Thoracic aorta (tissue), 2 donors: ENCODE measurements around the gene ABHD2. TPM values are rescaled to one million over a fixed set of nuclear protein-coding genes. Genes with fewer than 3 reads are reported as not detected.

Source experiments
- ATAC-seq: fragments of 150-250 bp; one replicate; pipeline ENCODE4 v1.8.0; 2017; ENCODE audit warnings: low read depth; ENCODE audit not compliant: insufficient number of reproducible peaks, low FRiP score
- DNase-seq: peaks from one replicate; pipeline ENCODE4 v3.0.0-alpha.2; 2020; ENCODE audit warnings: low spot score
- H3K27ac ChIP-seq, 2 donors: fragments of 200-600 bp; sonication (generic); 1 replicate in 1 of 2; 2 replicates in 1 of 2; pipeline ENCODE4 v1.5.1; 2016; ENCODE audit warnings: mild to moderate bottlenecking in 2 of 2, moderate library complexity in 2 of 2
- H3K27me3 ChIP-seq: fragments of 200-600 bp; sonication (generic); replicated peaks from 2 replicates; pipeline ENCODE4 v1.6.0; 2016; ENCODE audit warnings: mild to moderate bottlenecking; ENCODE audit not compliant: insufficient read depth
- H3K36me3 ChIP-seq: fragments of 200-600 bp; sonication (generic); one replicate; pipeline ENCODE4 v1.5.1; 2016
- H3K4me1 ChIP-seq, 2 donors: fragments of 200-600 bp; sonication (generic); 1 replicate in 1 of 2; 2 replicates in 1 of 2; pipeline versions ENCODE4 v1.5.1 to v1.6.0; 2016; ENCODE audit warnings: low read depth in 2 of 2, mild to moderate bottlenecking in 1 of 2; ENCODE audit not compliant: control insufficient read depth in 1 of 2
- H3K4me3 ChIP-seq: fragments of 200-600 bp; sonication (generic); 2 replicates; pipeline ENCODE4 v1.5.1; 2016; ENCODE audit warnings: mild to moderate bottlenecking
- H3K9me3 ChIP-seq: fragments of 200-600 bp; sonication (generic); 2 replicates; pipeline ENCODE4 v1.5.1; 2016
- total RNA-seq, 2 donors: library from RNA; depleted of rRNA; stranded (reverse); fragments of >200 nt; gene quantifications; one replicate each; pipeline versions ENCODE4 v1.1.0 to v1.2.3, GENCODE V29; 2016
- TF ChIP-seq, protein P1 (sequence below): fragments of 200-600 bp; sonication (generic); IDR thresholded peaks from one replicate; pipeline ENCODE4 v1.5.1; 2019; ENCODE audit warnings: antibody characterized with exemption

Gene ABHD2
- total RNA-seq, 2 donors from 2014 or later, result 177 to 283 TPM

DNA sequence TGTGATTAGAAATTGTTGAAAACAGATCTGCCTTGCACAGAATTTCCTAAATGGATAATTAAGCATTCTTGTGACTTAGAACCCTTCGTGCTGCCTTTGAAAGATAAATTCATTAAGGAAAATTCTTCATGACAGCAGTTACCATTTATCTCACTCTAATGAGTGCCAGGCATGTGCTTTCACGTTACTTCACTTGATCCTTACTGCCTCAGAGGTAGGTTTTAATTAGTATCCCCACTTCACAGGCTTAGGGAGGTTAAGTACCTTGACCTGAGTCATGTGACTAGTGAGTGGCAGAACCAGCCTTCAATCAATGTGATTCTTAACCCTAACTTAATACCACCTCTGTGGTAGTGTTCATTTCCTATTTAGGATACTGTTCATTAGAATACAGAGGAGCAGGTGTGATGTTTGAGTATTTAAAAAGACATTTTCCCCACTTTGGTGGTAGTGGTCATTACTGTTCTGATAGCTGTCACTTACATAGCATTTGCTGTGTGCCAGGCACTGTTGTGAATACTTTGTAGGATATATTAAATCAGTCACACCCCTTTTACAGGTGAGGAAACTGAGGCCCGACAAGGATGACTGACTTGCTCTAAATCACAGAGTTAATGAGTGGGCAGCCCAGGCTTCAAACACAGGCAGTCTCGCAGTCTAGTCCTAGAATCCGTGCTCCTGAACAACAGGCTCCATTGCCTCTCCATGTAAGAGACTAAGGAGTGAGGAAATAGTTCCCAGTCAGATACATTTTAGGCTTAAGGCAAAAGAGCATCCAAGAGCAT, 75.2 kb downstream of the ABHD2 start:
- TF ChIP-seq, protein P1, sequence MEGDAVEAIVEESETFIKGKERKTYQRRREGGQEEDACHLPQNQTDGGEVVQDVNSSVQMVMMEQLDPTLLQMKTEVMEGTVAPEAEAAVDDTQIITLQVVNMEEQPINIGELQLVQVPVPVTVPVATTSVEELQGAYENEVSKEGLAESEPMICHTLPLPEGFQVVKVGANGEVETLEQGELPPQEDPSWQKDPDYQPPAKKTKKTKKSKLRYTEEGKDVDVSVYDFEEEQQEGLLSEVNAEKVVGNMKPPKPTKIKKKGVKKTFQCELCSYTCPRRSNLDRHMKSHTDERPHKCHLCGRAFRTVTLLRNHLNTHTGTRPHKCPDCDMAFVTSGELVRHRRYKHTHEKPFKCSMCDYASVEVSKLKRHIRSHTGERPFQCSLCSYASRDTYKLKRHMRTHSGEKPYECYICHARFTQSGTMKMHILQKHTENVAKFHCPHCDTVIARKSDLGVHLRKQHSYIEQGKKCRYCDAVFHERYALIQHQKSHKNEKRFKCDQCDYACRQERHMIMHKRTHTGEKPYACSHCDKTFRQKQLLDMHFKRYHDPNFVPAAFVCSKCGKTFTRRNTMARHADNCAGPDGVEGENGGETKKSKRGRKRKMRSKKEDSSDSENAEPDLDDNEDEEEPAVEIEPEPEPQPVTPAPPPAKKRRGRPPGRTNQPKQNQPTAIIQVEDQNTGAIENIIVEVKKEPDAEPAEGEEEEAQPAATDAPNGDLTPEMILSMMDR, result no peak
- Histone ChIP-seq H3K27me3 (no peaks in the 10 kb centered on the region), H3K36me3 (peaks cover 4% of the 10 kb centered on the region), H3K27ac (no peak overlapping the region), H3K4me3 (no peak overlapping the region), H3K4me1 (peaks cover 39 to 41% of the 10 kb centered on the region in 2 donors), H3K9me3 (no peaks in the 10 kb centered on the region)
- ATAC-seq (no peak), DNase-seq (no peak)

DNA sequence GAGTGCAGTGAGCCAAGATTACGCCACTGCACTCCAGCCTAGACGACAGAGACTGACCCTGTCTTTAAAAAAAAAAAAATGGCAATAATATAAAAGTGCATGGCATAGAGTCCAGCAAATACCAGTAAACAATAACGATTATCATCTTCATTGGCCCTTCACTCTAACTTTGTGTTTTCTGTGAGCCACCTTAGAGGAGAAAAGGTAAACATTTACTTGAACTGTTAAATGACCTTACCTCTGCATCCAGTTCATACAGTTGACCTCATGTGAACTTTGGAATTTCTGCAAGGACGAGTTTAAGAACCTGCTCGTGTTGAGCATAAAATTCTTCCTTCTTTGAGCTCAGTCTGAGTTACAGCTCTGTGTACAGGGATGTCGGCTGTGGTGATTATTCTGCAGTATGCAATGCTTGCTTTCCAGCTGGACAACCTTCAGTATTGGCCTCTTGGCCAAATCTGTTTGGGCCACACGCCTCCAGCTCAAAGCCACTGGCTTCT, 76.5 kb downstream of the ABHD2 start:
- Histone ChIP-seq H3K4me1 (peaks cover 43 to 54% of the 10 kb centered on the region in 2 donors), H3K9me3 (no peaks in the 10 kb centered on the region), H3K4me3 (no peak overlapping the region), H3K36me3 (no peaks in the 10 kb centered on the region), H3K27me3 (no peaks in the 10 kb centered on the region), H3K27ac (peak overlapping the region in 1 of 2 donors; percentile 86)
- no peak for ATAC-seq
- no peak for DNase-seq
- TF ChIP-seq, protein P1, result no peak

DNA sequence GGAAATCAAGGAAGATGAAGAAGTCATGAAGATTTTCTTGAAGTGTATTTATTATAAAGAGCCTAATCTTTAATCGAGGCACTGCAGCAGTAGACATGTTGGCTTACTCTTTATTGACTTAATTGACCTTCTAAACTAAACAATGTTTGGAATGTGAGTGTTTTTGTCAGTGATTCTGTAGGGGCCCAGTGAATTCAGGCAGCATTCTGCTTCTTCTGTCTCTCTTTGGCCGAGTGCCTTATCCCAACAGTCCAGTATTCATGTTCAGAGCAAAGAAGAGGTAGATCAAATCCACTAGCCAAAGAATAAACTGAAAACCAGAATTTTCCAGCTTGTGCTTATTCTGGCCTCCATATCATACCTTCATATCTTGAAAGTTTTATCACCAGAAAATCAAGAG, 77.4 kb downstream of the ABHD2 start:
- DNase-seq (no peak), ATAC-seq (no peak)
- H3K27me3 ChIP-seq, result no peaks in the 10 kb centered on the region
- TF ChIP-seq, protein P1, result no peak
- peak overlapping the region; percentile 86 for H3K27ac ChIP-seq
- H3K36me3 ChIP-seq, result no peaks in the 10 kb centered on the region
- H3K9me3 ChIP-seq, result no peaks in the 10 kb centered on the region
- H3K4me3 ChIP-seq, result no peak overlapping the region
- peaks cover 43 to 55% of the 10 kb centered on the region in 2 donors for H3K4me1 ChIP-seq

DNA sequence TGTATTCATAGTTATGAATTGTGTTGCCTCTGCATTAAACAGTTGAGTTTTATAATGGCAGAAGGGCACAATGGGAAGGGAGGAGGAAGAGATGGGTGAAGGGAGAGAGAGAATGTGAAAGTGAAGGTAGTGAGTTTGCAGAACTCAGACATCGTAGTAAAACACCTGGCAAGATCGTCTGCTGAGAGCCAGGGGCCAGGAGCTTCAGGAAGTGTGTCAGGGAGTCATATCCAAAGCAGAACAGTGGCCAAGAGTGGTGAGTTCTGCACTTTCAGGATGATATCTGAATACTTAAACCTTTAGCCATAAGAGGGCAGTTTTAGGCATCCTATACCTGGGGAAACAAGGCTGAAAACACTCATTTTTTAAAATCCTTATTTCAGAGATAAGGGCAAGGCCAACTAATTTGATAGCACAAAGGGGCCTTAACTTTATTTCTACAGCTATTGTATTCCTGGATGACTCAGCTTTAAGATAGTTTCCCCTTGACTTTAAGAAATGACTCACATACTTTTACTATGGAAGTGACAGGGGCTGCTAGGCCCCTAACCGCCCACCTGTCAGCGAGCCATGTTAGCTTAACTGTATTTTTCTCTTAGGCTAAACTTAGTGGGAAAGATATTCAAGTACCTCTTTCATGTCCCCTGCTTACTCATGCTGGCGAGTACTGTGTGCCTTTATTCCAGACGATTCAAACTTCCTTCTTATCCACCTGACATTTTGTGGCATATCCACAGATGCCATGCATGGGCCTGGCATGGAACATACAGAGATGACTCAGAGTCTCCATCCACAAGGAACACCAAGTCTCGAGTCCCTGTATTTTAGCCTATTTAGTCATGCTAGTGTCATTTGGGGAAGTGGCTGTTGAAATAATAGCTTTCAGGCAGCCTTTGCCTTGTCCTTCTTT, 79.3 kb downstream of the ABHD2 start:
- Histone ChIP-seq H3K4me3 (no peak overlapping the region), H3K36me3 (no peaks in the 10 kb centered on the region), H3K27ac (peak overlapping the region; percentile 86), H3K27me3 (no peaks in the 10 kb centered on the region), H3K9me3 (no peaks in the 10 kb centered on the region), H3K4me1 (peaks cover 43 to 55% of the 10 kb centered on the region in 2 donors)
- peak; percentile 45 for DNase-seq
- ATAC-seq, result peak; percentile 64
- TF ChIP-seq, protein P1, result no peak

DNA sequence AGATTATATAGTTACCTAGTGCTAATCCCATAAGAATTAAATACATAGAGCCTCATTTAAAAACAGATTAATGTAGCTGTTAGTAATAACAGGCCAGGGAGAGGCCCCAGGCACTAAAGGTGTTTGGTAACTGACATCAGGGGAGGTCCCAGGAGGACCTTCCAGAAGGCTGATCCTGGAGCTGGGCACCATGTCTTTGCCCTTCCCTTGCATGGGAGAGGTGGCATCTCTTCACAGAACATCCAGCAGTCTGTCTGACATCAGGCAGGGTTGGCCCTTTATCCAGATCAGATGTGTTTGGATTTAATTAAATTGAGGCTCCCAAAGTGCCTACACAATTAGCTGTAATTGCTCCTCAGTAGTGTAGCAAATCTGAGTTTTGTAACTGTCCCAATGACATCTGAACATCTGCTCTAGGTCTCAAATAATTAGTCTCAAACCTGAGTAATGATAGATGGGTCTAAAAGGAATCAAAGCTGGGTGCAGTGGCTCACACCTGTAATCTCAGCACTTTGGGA, 80.1 kb downstream of the ABHD2 start:
- H3K9me3 ChIP-seq, result no peaks in the 10 kb centered on the region
- DNase-seq (no peak), ATAC-seq (no peak)
- no peaks in the 10 kb centered on the region for H3K27me3 ChIP-seq
- H3K27ac ChIP-seq, result peak overlapping the region; percentile 86
- H3K4me1 ChIP-seq, result peaks cover 43 to 63% of the 10 kb centered on the region in 2 donors
- TF ChIP-seq, protein P1, result no peak
- no peaks in the 10 kb centered on the region for H3K36me3 ChIP-seq
- H3K4me3 ChIP-seq, result no peak overlapping the region
